ENCODE measurements around the gene KRTAP1-4.

KRTAP1-4 gene

GRCh38 chr17:41018541-41018940 lies 11.5 kb downstream of the KRTAP1-4 start:
- Histone ChIP-seq H3K4me3 (ENCODE audit: low read depth, low read length) (no peak overlapping the region), H3K27me3 (ENCODE audit: insufficient read depth, low read depth, severe bottlenecking) (no peaks in the 10 kb centered on the region), H3K36me3 (no peaks in the 10 kb centered on the region), H3K27ac (no peak overlapping the region), H3K9me3 (ENCODE audit: severe bottlenecking) (peaks cover 3% of the 10 kb centered on the region)
- DNase-seq, result no peak
- no peak for TF ChIP-seq CTCF (IDR thresholded peaks at IDR 0.05; ENCODE audit: low read depth, low read length)

- H3K36me3 ChIP-seq, result no peaks in the 10 kb centered on the region
- peaks cover 3% of the 10 kb centered on the region for H3K9me3 ChIP-seq (ENCODE audit: severe bottlenecking)
- no peak overlapping the region for H3K4me3 ChIP-seq (ENCODE audit: low read depth, low read length)
- no peak for DNase-seq
- H3K27ac ChIP-seq, result no peak overlapping the region
- H3K27me3 ChIP-seq (ENCODE audit: insufficient read depth, low read depth, severe bottlenecking), result no peaks in the 10 kb centered on the region
- TF ChIP-seq CTCF (IDR thresholded peaks at IDR 0.05; ENCODE audit: low read depth, low read length), result no peak
Measured at GRCh38 chr17:41016578-41017215, 13.3 kb downstream of the KRTAP1-4 start.

GRCh38 chr17:41015454-41015853 lies 14.5 kb downstream of the KRTAP1-4 start:
- Histone ChIP-seq H3K4me3 (ENCODE audit: low read depth, low read length) (no peak overlapping the region), H3K9me3 (ENCODE audit: severe bottlenecking) (no peaks in the 10 kb centered on the region), H3K27ac (no peak overlapping the region), H3K27me3 (ENCODE audit: insufficient read depth, low read depth, severe bottlenecking) (no peaks in the 10 kb centered on the region), H3K36me3 (no peaks in the 10 kb centered on the region)
- TF ChIP-seq CTCF (IDR thresholded peaks at IDR 0.05; ENCODE audit: low read depth, low read length), result no peak
- DNase-seq, result no peak

GRCh38 chr17:41013606-41014005 lies 16.4 kb downstream of the KRTAP1-4 start:
- peak overlapping the region; percentile 68; the same call in 1 of the 2 replicates for H3K27ac ChIP-seq
- DNase-seq, result peak; percentile 12
- H3K9me3 ChIP-seq (ENCODE audit: severe bottlenecking), result no peaks in the 10 kb centered on the region
- no peaks in the 10 kb centered on the region for H3K27me3 ChIP-seq (ENCODE audit: insufficient read depth, low read depth, severe bottlenecking)
- no peak overlapping the region for H3K4me3 ChIP-seq (ENCODE audit: low read depth, low read length)
- no peaks in the 10 kb centered on the region for H3K36me3 ChIP-seq
- no peak for TF ChIP-seq CTCF (IDR thresholded peaks at IDR 0.05; ENCODE audit: low read depth, low read length)

GRCh38 chr17:41013181-41013580 lies 16.8 kb downstream of the KRTAP1-4 start:
- no peak for DNase-seq
- no peak for TF ChIP-seq CTCF (IDR thresholded peaks at IDR 0.05; ENCODE audit: low read depth, low read length)
- Histone ChIP-seq H3K4me3 (ENCODE audit: low read depth, low read length) (no peak overlapping the region), H3K27me3 (ENCODE audit: insufficient read depth, low read depth, severe bottlenecking) (no peaks in the 10 kb centered on the region), H3K9me3 (ENCODE audit: severe bottlenecking) (no peaks in the 10 kb centered on the region), H3K36me3 (no peaks in the 10 kb centered on the region), H3K27ac (peak overlapping the region; percentile 68)

Measured in WERI-Rb-1 (cell line).